Measurements from ENCODE around the gene NRSN2.
A peak's percentile ranks its signal among the peaks of the same experiment; 100 is the strongest.

NRSN2 gene

GRCh38 chr20:346640-347316 lies at the start of gene NRSN2:
NRSN2 (plus strand) TSS chr20:347111; CDS start chr20:349644, 2,533 bp downstream.
- TF ChIP-seq, protein P1, sequence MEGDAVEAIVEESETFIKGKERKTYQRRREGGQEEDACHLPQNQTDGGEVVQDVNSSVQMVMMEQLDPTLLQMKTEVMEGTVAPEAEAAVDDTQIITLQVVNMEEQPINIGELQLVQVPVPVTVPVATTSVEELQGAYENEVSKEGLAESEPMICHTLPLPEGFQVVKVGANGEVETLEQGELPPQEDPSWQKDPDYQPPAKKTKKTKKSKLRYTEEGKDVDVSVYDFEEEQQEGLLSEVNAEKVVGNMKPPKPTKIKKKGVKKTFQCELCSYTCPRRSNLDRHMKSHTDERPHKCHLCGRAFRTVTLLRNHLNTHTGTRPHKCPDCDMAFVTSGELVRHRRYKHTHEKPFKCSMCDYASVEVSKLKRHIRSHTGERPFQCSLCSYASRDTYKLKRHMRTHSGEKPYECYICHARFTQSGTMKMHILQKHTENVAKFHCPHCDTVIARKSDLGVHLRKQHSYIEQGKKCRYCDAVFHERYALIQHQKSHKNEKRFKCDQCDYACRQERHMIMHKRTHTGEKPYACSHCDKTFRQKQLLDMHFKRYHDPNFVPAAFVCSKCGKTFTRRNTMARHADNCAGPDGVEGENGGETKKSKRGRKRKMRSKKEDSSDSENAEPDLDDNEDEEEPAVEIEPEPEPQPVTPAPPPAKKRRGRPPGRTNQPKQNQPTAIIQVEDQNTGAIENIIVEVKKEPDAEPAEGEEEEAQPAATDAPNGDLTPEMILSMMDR (IDR thresholded peaks at IDR 0.05; ENCODE audit: low read depth, low read length, missing control alignments): no peak
- in situ Hi-C loops (cut with HindIII; ENCODE audit: low pct_ligation_motif_present, low sequenced_read_pairs): no loop called here
- Histone ChIP-seq H3K27me3 (replicated peaks) (no peaks in the 10 kb centered on the region), H3K36me3 (replicated peaks) (peaks cover 5% of the 10 kb centered on the region), H3K27ac (peak within 1 kb of the TSS; percentile 83), H3K4me3 (ENCODE audit: low read depth, low read length) (peak within 1 kb of the TSS; percentile 79)
- peak; percentile 39 for DNase-seq

DNA sequence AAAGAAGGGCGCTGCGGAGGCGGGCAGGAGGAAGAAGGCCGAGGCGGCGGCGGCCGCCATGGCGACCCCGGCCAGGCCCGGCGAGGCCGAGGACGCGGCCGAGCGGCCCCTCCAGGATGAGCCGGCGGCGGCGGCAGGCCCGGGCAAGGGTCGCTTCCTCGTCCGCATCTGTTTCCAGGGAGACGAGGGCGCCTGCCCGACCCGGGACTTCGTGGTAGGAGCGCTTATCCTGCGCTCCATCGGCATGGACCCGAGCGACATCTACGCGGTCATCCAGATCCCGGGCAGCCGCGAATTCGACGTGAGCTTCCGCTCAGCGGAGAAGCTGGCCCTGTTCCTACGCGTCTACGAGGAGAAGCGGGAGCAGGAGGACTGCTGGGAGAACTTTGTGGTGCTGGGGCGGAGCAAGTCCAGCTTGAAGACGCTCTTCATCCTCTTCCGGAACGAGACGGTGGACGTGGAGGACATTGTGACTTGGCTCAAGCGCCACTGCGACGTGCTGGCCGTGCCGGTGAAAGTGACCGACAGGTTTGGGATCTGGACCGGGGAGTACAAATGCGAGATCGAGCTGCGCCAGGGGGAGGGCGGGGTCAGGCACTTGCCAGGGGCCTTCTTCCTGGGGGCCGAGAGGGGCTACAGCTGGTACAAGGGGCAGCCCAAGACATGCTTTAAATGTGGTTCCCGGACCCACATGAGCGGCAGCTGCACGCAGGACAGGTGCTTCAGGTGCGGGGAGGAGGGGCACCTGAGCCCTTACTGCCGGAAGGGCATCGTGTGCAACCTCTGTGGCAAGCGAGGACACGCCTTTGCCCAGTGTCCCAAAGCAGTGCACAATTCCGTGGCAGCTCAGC lies 48.8 kb upstream of the NRSN2 start:
- TF ChIP-seq, protein P1 (IDR thresholded peaks at IDR 0.05; ENCODE audit: low read depth, low read length, missing control alignments): no peak
- H3K27me3 ChIP-seq (replicated peaks): no peaks in the 10 kb centered on the region
- H3K27ac ChIP-seq: peak overlapping the region; percentile 93
- in situ Hi-C loops (cut with HindIII; ENCODE audit: low pct_ligation_motif_present, low sequenced_read_pairs): no loop called here
- DNase-seq: peak; percentile 47
- H3K36me3 ChIP-seq (replicated peaks): no peaks in the 10 kb centered on the region
- H3K4me3 ChIP-seq (ENCODE audit: low read depth, low read length): peak overlapping the region; percentile 96

DNA sequence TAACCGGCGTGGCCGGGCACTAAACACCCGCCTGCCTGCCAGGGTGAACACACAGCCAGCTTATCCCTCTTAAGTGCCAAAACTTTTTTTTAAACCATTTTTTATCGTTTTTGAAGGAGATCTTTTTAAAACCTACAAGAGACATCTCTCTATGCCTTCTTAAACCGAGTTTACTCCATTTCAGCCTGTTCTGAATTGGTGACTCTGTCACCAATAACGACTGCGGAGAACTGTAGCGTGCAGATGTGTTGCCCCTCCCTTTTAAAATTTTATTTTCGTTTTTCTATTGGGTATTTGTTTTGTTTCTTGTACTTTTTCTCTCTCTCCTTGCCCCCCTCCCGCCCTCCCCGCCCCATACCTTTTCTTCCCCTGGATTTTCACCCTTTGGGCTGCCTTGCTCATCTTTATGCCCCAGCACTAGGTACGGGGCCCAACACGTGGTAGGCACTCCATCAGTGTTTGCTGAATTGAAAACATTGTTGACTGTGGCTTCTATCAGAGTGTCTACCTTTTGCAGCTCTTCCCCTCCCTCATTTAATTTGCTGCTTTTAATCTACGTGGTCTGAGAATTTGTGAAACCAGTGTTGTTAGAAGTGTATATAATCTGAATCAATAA lies 48.0 kb upstream of the NRSN2 start:
- H3K27me3 ChIP-seq (replicated peaks): no peaks in the 10 kb centered on the region
- DNase-seq: no peak
- TF ChIP-seq, protein P1 (IDR thresholded peaks at IDR 0.05; ENCODE audit: low read depth, low read length, missing control alignments): no peak
- H3K36me3 ChIP-seq (replicated peaks): no peaks in the 10 kb centered on the region
- H3K4me3 ChIP-seq (ENCODE audit: low read depth, low read length): peak overlapping the region; percentile 96
- no peak overlapping the region for H3K27ac ChIP-seq
- in situ Hi-C loops (cut with HindIII; ENCODE audit: low pct_ligation_motif_present, low sequenced_read_pairs): no loop called here

- in situ Hi-C loops (cut with HindIII; ENCODE audit: low pct_ligation_motif_present, low sequenced_read_pairs): no loop called here
- H3K27me3 ChIP-seq (replicated peaks): no peaks in the 10 kb centered on the region
- TF ChIP-seq, protein P1 (IDR thresholded peaks at IDR 0.05; ENCODE audit: low read depth, low read length, missing control alignments): no peak
- H3K4me3 ChIP-seq (ENCODE audit: low read depth, low read length): peak overlapping the region; percentile 96
- H3K36me3 ChIP-seq (replicated peaks): no peaks in the 10 kb centered on the region
- no peak for DNase-seq
- H3K27ac ChIP-seq: no peak overlapping the region
Measured at GRCh38 chr20:300345-300990, 46.4 kb upstream of the NRSN2 start.

DNA sequence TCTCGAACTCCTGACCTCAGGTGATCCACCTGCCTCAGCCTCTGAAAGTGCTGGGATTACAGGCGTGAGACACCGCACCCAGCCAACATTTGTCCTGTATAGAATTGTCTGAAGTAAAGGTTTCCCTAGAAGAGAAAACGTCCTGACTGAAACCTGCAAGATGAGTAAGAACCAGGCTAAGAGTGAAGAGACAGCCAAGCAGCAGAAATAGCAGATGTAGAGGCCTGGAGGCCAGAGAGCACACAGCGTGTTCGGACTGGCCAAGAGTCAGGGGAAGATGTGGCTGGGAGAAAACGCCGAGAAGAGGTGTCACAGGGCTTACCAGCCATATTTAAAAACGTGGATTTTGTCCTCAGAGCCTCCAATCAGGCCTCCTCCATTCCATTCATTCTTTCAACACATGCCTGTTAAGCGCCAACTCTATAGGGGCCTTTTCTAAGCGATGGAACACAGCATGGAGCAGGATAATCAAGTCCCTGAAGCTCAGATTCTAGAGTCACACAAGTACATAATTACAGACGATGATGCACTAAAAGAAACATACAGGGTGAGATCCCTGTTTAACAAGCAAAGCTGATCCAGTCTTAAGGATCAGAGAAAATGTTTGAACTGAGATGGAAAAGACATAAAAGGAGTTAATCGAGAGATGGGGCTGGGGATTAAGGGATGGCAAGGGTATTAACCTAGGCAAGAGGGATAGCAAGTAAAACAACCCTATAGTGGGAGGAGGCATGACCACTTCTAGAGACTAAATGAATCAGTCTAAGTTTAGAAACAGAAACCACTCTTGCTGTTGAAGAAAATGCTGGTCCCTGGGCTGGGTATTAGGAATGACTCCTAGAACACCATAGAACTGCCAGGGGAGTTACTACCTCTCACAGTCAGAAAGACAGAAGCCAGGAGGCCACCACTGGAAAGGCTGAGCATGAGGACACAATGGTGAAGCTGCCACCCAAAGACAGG lies 44.7 kb upstream of the NRSN2 start:
- Histone ChIP-seq H3K4me3 (ENCODE audit: low read depth, low read length) (no peak overlapping the region), H3K36me3 (replicated peaks) (no peaks in the 10 kb centered on the region), H3K27me3 (replicated peaks) (no peaks in the 10 kb centered on the region), H3K27ac (no peak overlapping the region)
- no peak for DNase-seq
- TF ChIP-seq, protein P1 (IDR thresholded peaks at IDR 0.05; ENCODE audit: low read depth, low read length, missing control alignments): no peak
- in situ Hi-C loops (cut with HindIII; ENCODE audit: low pct_ligation_motif_present, low sequenced_read_pairs): no loop called here

Data from brain microvascular endothelial cell (primary cell).